ENCODE measurements around the gene NPAS3.
"Not testable (repeated sequence)": the region's sequence is repeated elsewhere in the genome, so short reads cannot be mapped to it uniquely, and the experiment has no call there.

NPAS3 gene

GRCh38 chr14:33081259-33081658 is 142.6 kb downstream of the NPAS3 start:
- DNase-seq, result no peak

- DNase-seq, result no peak
These were observed 147.1 kb downstream of the NPAS3 start for GRCh38 chr14:33085799-33086198.

- not testable (repeated sequence) for DNase-seq
These were observed 149.6 kb downstream of the NPAS3 start for GRCh38 chr14:33088274-33088673.

DNA sequence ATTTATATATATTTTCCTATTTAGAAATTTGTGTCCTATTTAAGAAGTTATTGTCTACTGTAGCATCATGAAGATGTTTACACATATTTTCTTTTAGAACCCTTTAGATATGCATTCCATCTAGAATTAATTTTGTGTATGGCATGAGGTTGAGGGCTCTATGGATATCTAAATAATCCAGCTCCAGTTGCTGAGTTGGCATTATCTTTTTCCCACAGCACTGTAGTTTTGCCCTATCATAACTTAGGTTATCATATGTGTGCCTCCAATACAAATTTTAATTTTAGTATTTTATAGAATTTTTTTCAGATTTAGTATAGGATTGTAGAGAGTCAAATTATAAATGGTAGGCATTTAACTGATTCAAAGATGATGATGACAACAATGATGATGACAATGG is 159.3 kb downstream of the NPAS3 start:
- DNase-seq, result no peak

GRCh38 chr14:33103489-33103888 is 164.8 kb downstream of the NPAS3 start:
- DNase-seq, result no peak

GRCh38 chr14:33103966-33104365 is 165.3 kb downstream of the NPAS3 start:
- no peak for DNase-seq

GRCh38 chr14:33110737-33111443 is 172.2 kb downstream of the NPAS3 start:
- DNase-seq, result no peak

- DNase-seq, result no peak
These were observed 175.7 kb downstream of the NPAS3 start for GRCh38 chr14:33114331-33114730.

DNA sequence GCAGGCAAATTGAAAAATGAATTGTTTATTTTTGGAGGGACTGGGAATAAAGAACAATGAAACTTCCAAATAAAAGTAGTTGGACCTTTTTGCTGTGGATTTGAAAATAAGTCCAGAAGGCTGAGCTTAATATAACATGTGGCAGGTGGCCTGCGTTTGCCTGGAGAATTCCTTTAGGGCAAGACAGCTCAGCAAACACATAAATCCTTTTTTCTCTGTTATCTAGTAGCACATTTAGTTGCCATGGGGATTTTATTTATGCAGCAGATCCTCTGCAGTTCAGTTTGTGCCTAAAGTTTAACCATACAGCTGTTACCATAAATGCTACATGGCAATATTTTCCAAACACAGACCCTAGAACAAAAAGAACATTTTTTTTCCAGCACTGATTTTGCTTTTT is 180.0 kb downstream of the NPAS3 start:
- DNase-seq, result no peak

- DNase-seq, result peak; percentile 86
These were observed 181.7 kb downstream of the NPAS3 start for GRCh38 chr14:33120341-33120740.

- DNase-seq, result peak; percentile 20
These were observed 182.3 kb downstream of the NPAS3 start for GRCh38 chr14:33120966-33121365.

DNA sequence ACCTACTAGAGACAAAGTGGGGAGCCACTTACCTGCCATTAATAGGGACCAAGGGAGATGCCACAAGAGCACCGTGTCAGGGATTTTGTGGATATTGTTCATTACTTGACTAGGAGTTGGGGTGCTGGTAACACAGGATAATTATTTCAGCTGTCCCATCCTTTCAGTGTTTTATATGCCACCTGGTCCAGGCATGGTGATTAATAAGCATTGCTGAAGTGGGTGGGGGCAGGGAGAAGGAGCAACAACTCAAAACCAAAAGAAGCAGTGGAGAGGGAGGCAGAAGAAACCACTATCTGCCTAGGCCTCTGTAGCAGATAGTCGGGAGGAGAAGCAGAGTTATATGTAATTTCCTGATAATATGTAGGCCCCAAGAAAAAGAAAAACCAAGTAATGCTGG is 184.6 kb downstream of the NPAS3 start:
- no peak for DNase-seq

GRCh38 chr14:33126433-33126832 is 187.8 kb downstream of the NPAS3 start:
- DNase-seq, result no peak

- peak; percentile 39 for DNase-seq
These were observed 188.9 kb downstream of the NPAS3 start for GRCh38 chr14:33127531-33127930.

DNA sequence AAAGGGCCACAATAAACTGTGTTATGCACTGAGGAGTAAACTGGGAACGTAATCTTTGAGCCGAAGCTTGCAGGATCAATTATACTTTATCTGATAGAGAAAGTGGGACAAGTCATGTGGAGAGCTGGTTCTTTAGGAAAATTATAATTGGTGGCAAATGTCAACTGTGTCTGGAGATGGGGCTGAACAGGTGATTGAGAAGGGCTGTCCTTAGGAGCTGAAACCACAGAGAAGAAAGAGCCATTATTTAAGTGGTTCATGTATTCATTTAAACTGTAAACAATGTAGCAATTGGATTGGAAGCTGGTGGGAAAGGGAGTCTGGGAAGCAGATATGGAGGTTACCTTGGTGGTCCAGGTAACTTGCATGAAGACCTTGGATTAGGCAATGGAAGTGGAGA is 193.1 kb downstream of the NPAS3 start:
- no peak for DNase-seq

- no peak for DNase-seq
These were observed 195.5 kb downstream of the NPAS3 start for GRCh38 chr14:33134162-33134561.

- DNase-seq, result no peak
These were observed 196.3 kb downstream of the NPAS3 start for GRCh38 chr14:33134975-33135374.

DNA sequence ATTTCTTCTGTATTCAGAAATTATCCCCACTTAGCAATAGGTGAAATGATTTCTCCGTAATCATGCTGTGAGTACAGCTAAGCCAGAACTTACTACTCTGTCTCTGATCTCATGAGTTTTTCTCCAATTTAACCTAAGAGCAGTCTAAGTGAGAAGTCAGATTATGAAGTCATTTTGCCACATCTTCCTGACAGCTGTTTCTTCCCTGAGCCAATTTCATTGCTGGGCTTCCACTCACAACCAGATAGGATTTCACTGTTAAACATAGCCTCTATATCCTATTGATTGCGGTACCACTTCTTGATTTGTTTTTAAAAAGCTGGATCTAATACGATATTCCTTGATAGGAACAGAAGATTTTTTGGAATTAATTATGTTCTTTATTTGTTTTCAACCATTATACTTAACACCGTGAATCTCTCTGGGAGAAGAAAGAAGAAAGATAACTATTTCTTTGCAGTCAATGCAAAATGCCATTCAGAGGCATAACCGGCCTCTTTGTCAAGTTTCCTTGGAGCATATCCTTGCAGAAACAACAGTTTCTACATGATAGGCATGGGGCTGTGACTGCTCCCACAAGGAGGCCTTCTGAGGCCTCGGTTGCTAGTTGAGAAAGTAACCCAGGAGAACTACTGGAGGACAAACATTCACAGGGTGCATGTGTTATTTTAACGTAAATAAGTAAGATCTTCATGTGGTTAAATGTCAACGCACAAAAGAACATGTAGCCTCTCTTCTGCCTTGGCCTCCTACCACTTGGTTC is 212.2 kb downstream of the NPAS3 start:
- DNase-seq, result no peak

GRCh38 chr14:33163109-33163508 is 224.4 kb downstream of the NPAS3 start:
- no peak for DNase-seq

- no peak for DNase-seq
These were observed 224.9 kb downstream of the NPAS3 start for GRCh38 chr14:33163600-33163999.

DNA sequence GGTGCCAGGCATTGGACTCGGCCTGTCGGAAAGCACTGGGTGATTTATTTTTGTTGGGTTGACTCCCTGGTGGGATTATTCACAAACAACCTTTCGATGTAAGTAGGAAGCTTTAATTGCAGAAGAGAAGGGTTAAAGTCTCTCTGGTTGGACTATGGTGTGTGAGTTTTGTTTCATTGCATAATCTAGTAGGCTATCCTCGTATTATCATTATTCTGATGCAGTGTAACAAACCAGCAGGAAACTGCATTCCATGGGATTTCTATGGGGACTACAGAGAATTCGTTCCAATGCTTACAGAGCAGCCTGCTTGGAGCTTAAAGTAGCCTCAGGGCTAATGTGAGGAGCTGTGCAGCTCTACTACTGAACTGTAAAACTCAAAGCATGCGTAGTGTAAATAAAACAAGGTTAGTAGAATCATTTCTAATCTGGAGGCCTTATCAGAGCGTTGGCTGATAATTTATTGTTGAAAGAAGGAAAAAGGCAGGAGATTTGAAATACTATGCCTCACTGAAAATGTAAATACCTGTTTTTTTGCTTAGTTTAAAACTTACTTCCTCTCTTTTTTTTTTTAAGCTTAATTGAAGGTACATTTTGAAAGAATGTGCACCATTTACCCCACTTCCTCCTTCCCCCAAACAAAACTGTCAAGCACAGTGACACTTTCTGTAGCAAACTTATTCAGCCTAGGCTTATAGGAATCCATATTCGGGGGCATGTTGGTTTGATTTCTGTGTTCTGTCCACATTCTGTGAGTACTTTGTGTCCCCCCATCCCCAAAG is 226.7 kb downstream of the NPAS3 start:
- peak; percentile 52 for DNase-seq

- DNase-seq, result no peak
These were observed 227.2 kb downstream of the NPAS3 start for GRCh38 chr14:33165926-33166289.

DNA sequence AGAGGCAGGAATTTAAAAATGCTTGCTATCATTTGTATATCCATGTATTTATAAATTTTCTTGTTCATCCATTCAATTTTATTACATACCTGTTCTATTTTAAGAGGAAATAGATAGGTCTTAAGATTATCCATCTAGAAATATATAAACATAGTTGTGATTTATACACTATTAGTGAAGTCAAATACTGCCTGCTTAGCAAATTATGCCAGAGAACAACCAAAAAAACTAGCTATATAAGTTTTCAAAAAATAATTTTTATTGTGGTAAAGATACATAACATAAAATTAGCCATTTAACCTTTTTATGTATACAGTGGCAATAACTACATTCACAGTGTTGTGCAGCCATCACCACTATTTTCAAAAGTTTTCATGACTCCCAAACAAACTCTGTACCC is 237.3 kb downstream of the NPAS3 start:
- no peak for DNase-seq

DNA sequence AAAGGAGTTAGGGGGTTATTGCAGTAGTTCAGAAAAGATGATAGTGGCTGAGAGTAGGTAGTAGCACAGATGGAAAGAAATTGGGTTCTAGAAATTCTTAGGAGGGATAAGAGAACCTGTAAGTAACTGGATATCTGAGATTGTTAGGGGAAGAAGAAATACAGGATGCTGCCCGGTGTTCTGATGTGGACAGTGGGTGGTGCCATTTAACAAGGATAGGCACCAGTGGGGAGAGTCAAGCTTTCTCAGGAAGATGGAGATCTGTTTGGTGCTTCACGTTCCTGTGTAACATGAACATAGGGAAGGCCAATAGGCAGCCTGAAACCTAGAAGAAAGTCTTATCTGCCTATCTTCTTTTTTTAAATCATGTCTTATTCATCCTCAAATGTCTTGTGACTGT is 245.9 kb downstream of the NPAS3 start:
- DNase-seq, result peak; percentile 4

Measured in fibroblast of skin of back (primary cell).